ENCODE data around the gene LPCAT2. TPM values are rescaled to one million over a fixed set of nuclear protein-coding genes. Genes with fewer than 3 reads are reported as not detected.

LPCAT2 gene
- total RNA-seq, 1 donor from 2014 or later = 11.3 TPM

DNA sequence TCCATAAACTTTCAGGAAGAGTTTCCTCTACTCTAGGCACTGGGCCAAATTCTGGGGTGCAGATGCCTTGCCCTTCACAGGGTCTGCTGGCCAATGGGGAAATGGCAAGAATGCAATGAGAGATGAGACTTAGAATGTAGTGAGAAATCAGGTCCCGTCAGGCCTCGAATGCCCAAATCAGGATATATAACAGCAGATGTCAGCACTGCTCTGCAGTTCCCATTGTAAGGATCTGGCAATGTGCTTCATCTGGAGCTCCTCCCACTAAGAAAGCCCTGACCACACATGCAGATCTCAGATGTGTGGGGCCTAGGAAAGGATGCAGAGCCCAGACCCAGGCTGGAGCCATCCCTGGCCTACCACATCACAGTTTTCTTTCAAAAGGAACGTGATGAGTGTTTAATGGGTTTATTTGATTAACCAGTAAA is 13.9 kb upstream of the LPCAT2 start:
- peak overlapping the region; percentile 39 for H3K27ac ChIP-seq
- peak; percentile 12 to 23 (median 20) for TF ChIP-seq CTCF (IDR thresholded peaks at IDR 0.05)
- TF ChIP-seq POLR2AphosphoS5 (IDR thresholded peaks at IDR 0.05; ENCODE audit: insufficient read depth in 1 of 2, low read depth in 1 of 2) = peak in 1 of 2 donors; percentile 25
- TF ChIP-seq POLR2A (IDR thresholded peaks at IDR 0.05) = no peak
- H3K4me1 ChIP-seq = peaks cover 53% of the 10 kb centered on the region
- intact Hi-C loops (cut with DNase I) = no loop called here
- no peaks in the 10 kb centered on the region for H3K27me3 ChIP-seq
- no peaks in the 10 kb centered on the region for H3K9me3 ChIP-seq
- H3K4me3 ChIP-seq = no peak overlapping the region
- peak; percentile 74 to 88 for DNase-seq (ENCODE audit: extremely low spot score in 2 of 2)
- H3K36me3 ChIP-seq = peaks cover 0 to 45% of the 10 kb centered on the region in 2 donors

GRCh38 chr16:55495616-55496289 is 13.1 kb upstream of the LPCAT2 start:
- Histone ChIP-seq H3K4me3 (no peak overlapping the region), H3K4me1 (peaks cover 55% of the 10 kb centered on the region), H3K9me3 (no peaks in the 10 kb centered on the region), H3K27me3 (no peaks in the 10 kb centered on the region), H3K27ac (peak overlapping the region; percentile 39), H3K36me3 (peaks cover 0 to 38% of the 10 kb centered on the region in 2 donors)
- TF ChIP-seq POLR2A (IDR thresholded peaks at IDR 0.05) (no peak), POLR2AphosphoS5 (IDR thresholded peaks at IDR 0.05; ENCODE audit: insufficient read depth in 1 of 2, low read depth in 1 of 2) (peak in 1 of 2 donors; percentile 29), CTCF (IDR thresholded peaks at IDR 0.05) (no peak)
- intact Hi-C loops (cut with DNase I) = no loop called here
- DNase-seq (ENCODE audit: extremely low spot score in 2 of 2) = peak; percentile 52 to 89

DNA sequence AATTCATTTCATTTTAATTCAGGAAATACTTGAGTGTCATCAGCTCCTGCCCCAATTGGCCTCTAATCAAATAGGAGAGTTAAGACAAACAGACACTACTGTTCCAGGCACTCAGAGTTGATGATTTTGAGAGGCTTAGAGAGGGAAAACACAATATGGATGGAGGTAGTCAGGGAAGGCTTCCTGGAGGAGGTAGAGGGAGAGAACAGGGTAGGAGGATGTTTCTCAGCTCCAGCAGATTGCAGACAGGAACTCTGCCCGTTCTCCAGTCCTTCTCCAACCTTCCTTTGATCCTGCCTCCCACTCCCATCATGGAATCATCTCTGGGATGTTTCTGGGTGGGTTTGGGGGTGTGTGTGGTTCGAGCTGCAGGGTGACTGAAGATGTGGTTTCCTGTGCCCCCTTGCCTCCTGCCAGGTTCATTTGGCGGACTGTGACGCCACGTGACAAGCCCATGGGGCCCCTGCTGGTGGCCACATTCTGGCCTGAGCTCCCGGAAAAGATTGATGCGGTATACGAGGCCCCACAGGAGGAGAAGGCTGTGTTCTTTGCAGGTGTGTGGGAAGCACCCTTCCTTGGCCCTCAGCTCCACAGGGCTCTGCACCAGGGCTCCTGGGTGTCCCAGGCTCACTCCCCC is 12.2 kb upstream of the LPCAT2 start:
- TF ChIP-seq POLR2AphosphoS5 (IDR thresholded peaks at IDR 0.05; ENCODE audit: insufficient read depth in 1 of 2, low read depth in 1 of 2) (peak in 1 of 2 donors; percentile 15), POLR2A (IDR thresholded peaks at IDR 0.05) (no peak), CTCF (IDR thresholded peaks at IDR 0.05) (no peak)
- Histone ChIP-seq H3K36me3 (peaks cover 0 to 37% of the 10 kb centered on the region in 2 donors), H3K27ac (peak overlapping the region; percentile 9), H3K27me3 (no peaks in the 10 kb centered on the region), H3K4me3 (no peak overlapping the region), H3K9me3 (no peaks in the 10 kb centered on the region), H3K4me1 (peaks cover 56% of the 10 kb centered on the region)
- intact Hi-C loops (cut with DNase I) = no loop called here
- DNase-seq (ENCODE audit: extremely low spot score in 2 of 2) = peak; percentile 58 to 85

DNA sequence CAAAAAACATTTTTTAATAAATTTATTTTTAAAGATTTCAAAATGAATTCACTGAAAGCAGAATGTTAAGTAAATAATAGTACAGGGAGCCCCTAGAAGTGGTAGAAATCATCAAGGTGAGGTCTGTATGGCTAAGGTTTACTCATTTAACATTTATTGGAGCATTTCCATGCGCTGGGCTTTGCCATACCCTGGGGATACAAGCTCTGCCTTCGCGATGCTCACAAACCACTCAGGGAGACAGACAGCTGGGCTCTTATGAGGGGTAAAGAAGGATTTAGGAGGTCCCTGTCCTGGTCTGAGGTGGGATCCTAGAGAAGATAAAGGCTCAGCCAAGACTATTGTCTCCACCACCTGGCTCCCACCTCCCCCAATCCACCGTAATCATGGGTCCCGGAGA is 11.3 kb upstream of the LPCAT2 start:
- Histone ChIP-seq H3K36me3 (peaks cover 0 to 36% of the 10 kb centered on the region in 2 donors), H3K4me1 (peaks cover 62% of the 10 kb centered on the region), H3K27ac (no peak overlapping the region), H3K27me3 (no peaks in the 10 kb centered on the region), H3K4me3 (no peak overlapping the region), H3K9me3 (no peaks in the 10 kb centered on the region)
- intact Hi-C loops (cut with DNase I) = no loop called here
- peak in 1 of 2 donors; percentile 71 for DNase-seq (ENCODE audit: extremely low spot score in 2 of 2)
- TF ChIP-seq CTCF (IDR thresholded peaks at IDR 0.05) = no peak
- no peak for TF ChIP-seq POLR2A (IDR thresholded peaks at IDR 0.05)
- no peak for TF ChIP-seq POLR2AphosphoS5 (IDR thresholded peaks at IDR 0.05; ENCODE audit: insufficient read depth in 1 of 2, low read depth in 1 of 2)

- no peaks in the 10 kb centered on the region for H3K9me3 ChIP-seq
- H3K4me1 ChIP-seq = peaks cover 67% of the 10 kb centered on the region
- H3K27ac ChIP-seq = peak overlapping the region; percentile 71
- H3K4me3 ChIP-seq = no peak overlapping the region
- no peak for TF ChIP-seq POLR2A (IDR thresholded peaks at IDR 0.05)
- no peak for TF ChIP-seq POLR2AphosphoS5 (IDR thresholded peaks at IDR 0.05; ENCODE audit: insufficient read depth in 1 of 2, low read depth in 1 of 2)
- no peak for TF ChIP-seq CTCF (IDR thresholded peaks at IDR 0.05)
- H3K27me3 ChIP-seq = no peaks in the 10 kb centered on the region
- H3K36me3 ChIP-seq = peaks cover 0 to 31% of the 10 kb centered on the region in 2 donors
- DNase-seq (ENCODE audit: extremely low spot score in 2 of 2) = peak; percentile 49 to 76
- intact Hi-C loops (cut with DNase I) = no loop called here
Observed at GRCh38 chr16:55498101-55498500, 10.8 kb upstream of the LPCAT2 start.

Data from vagina (tissue), 2 donors.